OCI-LY7 (cell line): Measurements from ENCODE around the gene DUSP9.
"Not testable (repeated sequence)": the region's sequence is repeated elsewhere in the genome, so short reads cannot be mapped to it uniquely, and the experiment has no call there.

Experiments
- CTCF ChIP-seq: fragments of 200-600 bp; sonication (generic); conservative IDR thresholded peaks from 2 replicates; pipeline ENCODE4 v1.5.1; 2014; ENCODE audit warnings: mild to moderate bottlenecking, antibody characterized with exemption, low read length, moderate library complexity, mixed read lengths
- EZH2phosphoT487 ChIP-seq: fragments of 200-600 bp; sonication (generic); IDR thresholded peaks from 2 replicates; pipeline ENCODE4 v1.6.1; 2018; ENCODE audit warnings: low read depth, borderline replicate concordance, mild to moderate bottlenecking, mixed run types, antibody characterized with exemption, low read length, moderate library complexity, mixed read lengths

DNA sequence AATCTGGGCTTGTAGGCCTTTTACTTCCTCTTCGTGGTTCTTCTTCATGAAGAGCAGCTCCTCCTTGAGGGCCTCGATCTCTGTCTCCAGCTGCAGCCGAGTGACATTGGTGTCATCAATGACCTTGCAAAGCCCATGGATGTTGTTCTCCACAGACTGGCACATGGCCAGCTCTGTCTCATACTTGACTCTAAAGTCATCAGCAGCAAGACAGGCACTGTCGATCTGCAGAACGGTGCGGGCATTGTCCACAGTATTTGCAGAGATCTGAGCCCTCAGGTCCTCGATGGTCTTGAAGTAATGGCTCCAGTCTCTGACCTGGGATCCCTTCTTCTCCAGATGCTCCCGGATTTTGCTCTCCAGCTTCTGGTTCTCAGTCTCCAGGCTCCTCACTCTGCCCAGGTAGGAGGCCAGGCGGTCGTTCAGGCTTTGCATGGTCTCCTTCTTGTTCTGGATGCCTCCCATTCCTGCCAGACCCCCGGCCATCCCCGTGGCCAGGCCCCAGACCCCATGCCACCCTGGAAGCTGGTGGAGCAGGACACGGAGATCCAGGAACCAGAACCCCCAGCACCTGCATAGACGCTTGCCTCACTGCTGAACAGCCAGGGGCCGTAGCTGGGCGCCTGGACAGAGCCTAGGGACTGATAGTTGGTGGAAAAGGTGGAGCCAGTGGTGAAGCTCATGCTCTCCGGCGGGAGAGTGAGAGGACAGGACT lies 42.2 kb upstream of the DUSP9 start:
- TF ChIP-seq CTCF, EZH2phosphoT487: not testable (repeated sequence)
